ENCODE data around the gene RIMBP2. TPM values are rescaled to one million over a fixed set of nuclear protein-coding genes. Genes with fewer than 3 reads are reported as not detected.
A peak's percentile ranks its signal among the peaks of the same experiment; 100 is the strongest.

The RIMBP2 gene
- polyA plus RNA-seq, 1 of the 3 experiments (the other 2 are of a cell fraction), result 0.90 TPM

- peak; percentile 90 for DNase-seq
- Histone ChIP-seq H3K9me2 (no peaks in the 10 kb centered on the region), H3K79me2 (ENCODE audit: insufficient read depth) (no peaks in the 10 kb centered on the region), H3K9me3 (no peaks in the 10 kb centered on the region), H3K27me3 (ENCODE audit: insufficient read depth) (no peaks in the 10 kb centered on the region), H2AFZ (ENCODE audit: low read depth) (no peak overlapping the region), H3K4me2 (no peak overlapping the region), H3K27ac (ENCODE audit: low read depth in 2 of 2, low read length in 1 of 2) (no peak overlapping the region), H4K20me1 (ENCODE audit: insufficient read depth) (no peaks in the 10 kb centered on the region), H3K9ac (no peak overlapping the region), H3K4me3 (ENCODE audit: low read depth in 2 of 2, low read length in 1 of 2) (no peak overlapping the region; a peak in 1 of 4 replicates), H3K4me1 (ENCODE audit: control insufficient read depth in 1 of 2, insufficient read depth in 2 of 2, low read depth in 1 of 2, low read length in 1 of 2) (no peaks in the 10 kb centered on the region), H3K36me3 (replicated peaks in 1 of 2; ENCODE audit: control insufficient read depth in 1 of 2, insufficient read depth in 2 of 2, low read length in 1 of 2) (no peaks in the 10 kb centered on the region), H3F3A (replicated peaks; ENCODE audit: insufficient read depth) (peaks cover 6% of the 10 kb centered on the region)
- TF ChIP-seq TEAD4 (IDR thresholded peaks at IDR 0.05; ENCODE audit: borderline replicate concordance, insufficient read depth) (no peak), GABPA (IDR thresholded peaks at IDR 0.05; ENCODE audit: low read depth) (no peak), SMC3 (IDR thresholded peaks at IDR 0.05; ENCODE audit: low read depth, low read length) (peak; percentile 68; the same call in 1 of the 2 replicates), RXRA (IDR thresholded peaks at IDR 0.05; ENCODE audit: borderline replicate concordance, low read depth) (no peak), CTCF (IDR thresholded peaks at IDR 0.05) (peak; percentile 24; the same call in 1 of the 2 replicates), ELF1 (IDR thresholded peaks at IDR 0.05) (no peak), RAD21 (IDR thresholded peaks at IDR 0.05; ENCODE audit: low read length) (peak; percentile 92), SIN3A (IDR thresholded peaks at IDR 0.05; ENCODE audit: borderline replicate concordance, low read depth, low read length) (no peak)
- ChIA-PET CTCF (interaction anchor here (0.6 to 3.3 kb wide), 9 partner anchors 8 to 1069 kb away, joined by 3 to 15 read pairs (median 3); no protein-coding TSS in a partner anchor), POLR2A (no interaction called here)
- WGBS (ENCODE audit: low lambda C conversion rate), result 34% methylated on average over 13 of the region's 29 CpGs
Measured at GRCh38 chr12:130761537-130762318, 45.6 kb upstream of the RIMBP2 start.

GRCh38 chr12:130754234-130754901 is 38.3 kb upstream of the RIMBP2 start:
- ChIA-PET CTCF (interaction anchor here (0.6 to 3.4 kb wide), 3 partner anchors 8 to 712 kb away, joined by 3 to 19 read pairs (median 8); no protein-coding TSS in a partner anchor), POLR2A (no interaction called here)
- Histone ChIP-seq H3K9me3 (no peaks in the 10 kb centered on the region; the same call in 1 of the 2 replicates), H2AFZ (ENCODE audit: low read depth) (no peak overlapping the region), H3K9me2 (no peaks in the 10 kb centered on the region), H4K20me1 (ENCODE audit: insufficient read depth) (no peaks in the 10 kb centered on the region), H3K79me2 (ENCODE audit: insufficient read depth) (no peaks in the 10 kb centered on the region), H3F3A (replicated peaks; ENCODE audit: insufficient read depth) (no peaks in the 10 kb centered on the region), H3K27me3 (ENCODE audit: insufficient read depth) (no peaks in the 10 kb centered on the region), H3K4me2 (no peak overlapping the region), H3K27ac (ENCODE audit: low read depth in 2 of 2, low read length in 1 of 2) (no peak overlapping the region), H3K4me3 (ENCODE audit: low read depth in 2 of 2, low read length in 1 of 2) (no peak overlapping the region), H3K4me1 (ENCODE audit: control insufficient read depth in 1 of 2, insufficient read depth in 2 of 2, low read depth in 1 of 2, low read length in 1 of 2) (no peaks in the 10 kb centered on the region; a peak in 1 of 4 replicates), H3K9ac (no peak overlapping the region), H3K36me3 (replicated peaks in 1 of 2; ENCODE audit: control insufficient read depth in 1 of 2, insufficient read depth in 2 of 2, low read length in 1 of 2) (no peaks in the 10 kb centered on the region)
- WGBS (ENCODE audit: low lambda C conversion rate), result 52% methylated on average over 3 of the region's 3 CpGs
- DNase-seq, result no peak
- TF ChIP-seq PBX3 (IDR thresholded peaks at IDR 0.05) (no peak), TAF1 (IDR thresholded peaks at IDR 0.05; ENCODE audit: borderline replicate concordance, low read depth, low read length) (no peak), FOXM1 (IDR thresholded peaks at IDR 0.05; ENCODE audit: low read depth) (no peak), IRF3 (IDR thresholded peaks at IDR 0.05; ENCODE audit: low read depth, low read length) (no peak), ZBTB33 (IDR thresholded peaks at IDR 0.05; ENCODE audit: borderline replicate concordance, low read depth) (no peak), RXRA (IDR thresholded peaks at IDR 0.05; ENCODE audit: borderline replicate concordance, low read depth) (no peak), GATA2 (CRISPR knock-in tag; IDR thresholded peaks at IDR 0.05) (no peak), CHD2 (IDR thresholded peaks at IDR 0.05; ENCODE audit: low read length, partially characterized antibody) (no peak), SMC3 (IDR thresholded peaks at IDR 0.05; ENCODE audit: low read depth, low read length) (no peak), POLR2AphosphoS5 (IDR thresholded peaks at IDR 0.05; ENCODE audit: low read depth, low read length) (no peak), TCF12 (IDR thresholded peaks at IDR 0.05) (no peak), NFIC (IDR thresholded peaks at IDR 0.05; ENCODE audit: borderline replicate concordance) (no peak)

All from SK-N-SH (cell line).